NCI-H460 (cell line): ENCODE results near the gene RUFY4. TPM values are rescaled to one million over a fixed set of nuclear protein-coding genes. Genes with fewer than 3 reads are reported as not detected.
"Not testable (repeated sequence)": the region's sequence is repeated elsewhere in the genome, so short reads cannot be mapped to it uniquely, and the experiment has no call there.

Source experiments
- DNase-seq: peaks from one replicate; pipeline ENCODE4 v3.0.0-alpha.2; 2016; ENCODE audit warnings: low read depth; ENCODE audit errors: extremely low read depth
- total RNA-seq: library from RNA; depleted of rRNA; stranded (reverse); fragments of >200 nt; shearing (Covaris generic); gene quantifications from 2 replicates; pipeline ENCODE4 v1.2.3, GENCODE V29; 2014

Gene RUFY4
- total RNA-seq, 1 experiment from 2014 or later, result 0.20 TPM

- DNase-seq, result no peak
Observed at GRCh38 chr2:218079943-218080913, 11.2 kb downstream of the RUFY4 start.

DNA sequence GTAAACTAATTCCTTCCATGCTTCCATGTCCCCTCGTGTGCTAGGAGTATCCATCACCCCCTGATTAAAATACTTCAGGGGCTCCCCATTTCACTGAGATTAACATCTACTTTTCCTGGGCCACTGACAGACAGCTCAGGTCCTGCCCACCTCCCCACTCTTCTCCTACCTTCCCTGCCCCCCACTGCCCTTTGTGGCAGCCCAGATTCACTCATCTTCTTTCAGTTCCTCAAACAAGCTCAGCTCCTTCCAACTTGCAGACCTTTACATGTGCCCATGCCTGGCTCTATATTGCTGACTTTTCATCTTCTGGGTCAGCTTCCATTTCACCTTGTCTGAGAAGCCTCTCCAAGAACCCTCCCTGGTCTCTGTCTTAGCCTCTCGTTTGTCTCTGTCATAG lies 12.0 kb downstream of the RUFY4 start:
- DNase-seq, result no peak

DNA sequence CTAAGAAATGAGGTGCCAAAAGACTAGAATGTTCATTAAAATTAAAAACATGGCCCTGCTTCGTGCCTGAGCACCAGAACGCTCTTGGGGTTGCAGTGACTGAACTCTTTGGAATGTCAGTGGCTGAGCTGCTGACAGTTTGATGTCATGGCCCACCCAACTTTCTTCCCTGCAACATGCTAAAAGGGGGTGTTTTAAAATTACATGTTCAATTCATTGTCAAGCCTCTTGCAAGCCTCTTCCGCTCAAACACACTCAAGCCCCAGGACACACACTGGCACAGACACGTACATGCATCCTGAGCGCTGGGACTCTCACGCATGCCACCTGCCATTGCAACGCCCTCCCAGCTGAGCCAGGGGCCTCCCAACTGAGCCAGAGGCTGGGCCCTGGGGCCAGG lies 12.6 kb downstream of the RUFY4 start:
- no peak for DNase-seq

DNA sequence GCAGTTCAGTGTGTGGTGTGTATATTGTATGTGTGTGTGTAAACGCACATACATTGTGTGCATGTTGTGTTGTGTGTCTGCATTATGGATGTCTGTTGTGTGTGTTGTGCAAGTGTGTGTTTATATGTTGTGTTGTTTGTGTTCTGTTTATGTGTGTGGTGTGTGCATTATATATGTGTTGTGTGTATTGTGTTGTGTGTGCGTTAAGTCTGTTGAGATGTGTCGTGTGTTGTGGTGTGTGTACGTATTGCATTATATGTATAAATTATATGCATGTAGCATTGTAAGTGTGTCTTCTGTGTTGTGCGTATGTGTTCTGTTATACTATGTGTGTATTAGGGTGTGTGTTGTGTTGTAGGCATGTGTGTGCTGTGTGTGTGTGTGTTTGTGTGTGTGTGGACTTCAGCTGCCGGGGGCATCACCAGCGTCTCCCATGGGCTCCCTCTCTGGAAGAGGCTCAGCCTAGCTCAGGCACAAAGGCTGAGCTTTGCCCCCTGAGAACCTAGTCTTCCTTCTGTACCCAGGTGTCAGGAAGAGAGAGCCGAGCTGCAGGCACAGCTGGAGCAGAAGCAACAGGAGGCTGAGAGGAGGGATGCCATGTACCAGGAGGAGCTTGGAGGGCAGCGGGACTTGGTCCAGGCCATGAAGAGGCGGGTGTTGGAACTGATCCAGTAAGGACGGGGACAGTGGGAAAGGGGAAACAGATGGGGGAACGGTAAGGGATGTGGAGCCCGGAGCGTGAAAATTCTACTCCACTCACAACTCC lies 13.7 kb downstream of the RUFY4 start:
- DNase-seq, result no peak

DNA sequence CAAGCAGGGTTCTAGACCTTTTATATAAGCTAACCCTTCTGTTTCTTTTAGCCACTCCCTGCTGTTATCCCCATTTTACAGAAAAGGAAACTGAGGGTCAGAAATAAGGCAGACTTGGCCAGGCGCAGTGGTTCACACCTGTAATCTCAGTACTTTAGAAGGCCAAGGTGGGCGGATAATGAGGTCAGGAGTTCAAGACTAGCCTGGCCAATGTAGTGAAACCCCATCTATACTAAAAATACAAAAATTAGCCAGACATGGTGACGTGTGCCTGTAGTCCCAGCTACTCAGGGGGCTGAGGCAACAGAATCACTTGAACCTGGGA lies 14.3 kb downstream of the RUFY4 start:
- DNase-seq, result no peak

DNA sequence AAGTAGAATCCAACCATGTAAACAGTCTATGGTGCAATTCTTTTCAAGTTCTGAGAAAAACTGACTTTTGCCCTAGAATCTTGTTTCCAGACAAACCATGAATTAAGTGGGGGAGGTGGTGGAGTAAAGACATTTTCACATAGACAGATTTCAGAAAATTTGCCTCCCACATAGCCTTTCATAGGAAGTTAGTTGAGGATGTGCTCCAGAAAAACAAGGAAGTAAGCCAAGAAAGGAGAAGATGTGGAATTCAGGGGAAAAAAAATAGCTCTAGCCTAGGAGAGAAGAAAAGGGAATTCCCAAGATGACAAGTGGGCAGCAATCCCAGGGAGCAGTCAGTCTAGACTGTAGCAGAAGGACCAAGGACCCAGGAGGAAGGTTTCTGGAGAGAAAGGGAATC lies 17.4 kb downstream of the RUFY4 start:
- DNase-seq, result no peak

- DNase-seq, result no peak
Observed at GRCh38 chr2:218089259-218089658, 20.2 kb downstream of the RUFY4 start.

- DNase-seq, result no peak
Observed at GRCh38 chr2:218091746-218092145, 22.7 kb downstream of the RUFY4 start.

- DNase-seq, result no peak
Observed at GRCh38 chr2:218093879-218094278, 24.8 kb downstream of the RUFY4 start.

- no peak for DNase-seq
Observed at GRCh38 chr2:218095853-218096252, 26.8 kb downstream of the RUFY4 start.

- no peak for DNase-seq
Observed at GRCh38 chr2:218097975-218098374, 28.9 kb downstream of the RUFY4 start.

- DNase-seq, result not testable (repeated sequence)
Observed at GRCh38 chr2:218108834-218109233, 39.8 kb downstream of the RUFY4 start.

DNA sequence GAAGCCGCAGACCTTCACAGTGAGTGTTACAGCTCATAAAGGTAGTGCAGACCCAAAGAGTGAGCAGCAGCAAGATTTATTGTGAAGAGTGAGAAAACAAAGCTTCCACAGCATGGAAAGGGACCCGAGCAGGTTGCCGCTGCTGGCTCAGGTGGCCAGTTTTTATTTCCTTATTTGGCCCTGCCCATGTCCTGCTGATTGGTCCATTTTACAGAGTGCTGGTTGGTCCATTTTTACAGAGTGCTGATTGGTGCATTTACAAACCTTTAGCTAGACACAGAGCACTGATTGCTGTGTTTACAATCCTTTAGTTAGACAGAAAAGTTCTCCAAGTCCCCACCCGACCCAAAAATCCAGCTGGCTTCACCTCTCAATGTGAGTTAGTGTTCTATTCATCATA lies 52.7 kb downstream of the RUFY4 start:
- not testable (repeated sequence) for DNase-seq

DNA sequence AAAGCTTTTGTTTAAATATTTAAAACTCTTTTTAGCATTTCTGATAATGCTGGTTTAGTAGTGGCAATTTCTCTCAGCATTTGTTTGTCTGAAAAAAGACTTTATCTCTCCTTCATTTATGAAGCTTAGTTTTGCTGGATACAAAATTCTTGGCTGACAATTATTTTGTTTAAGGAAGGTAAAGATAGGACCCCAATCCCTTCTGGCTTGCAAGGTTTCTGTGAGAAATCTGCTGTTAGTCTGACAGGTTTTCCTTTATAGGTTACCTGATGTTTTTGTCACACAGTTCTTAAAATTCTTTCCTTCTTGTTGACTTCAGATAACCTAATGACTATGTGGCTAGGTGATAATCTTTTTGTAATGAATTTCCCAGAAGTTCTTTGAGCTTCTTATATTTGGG lies 53.2 kb downstream of the RUFY4 start:
- not testable (repeated sequence) for DNase-seq

GRCh38 chr2:218123986-218124385 lies 54.9 kb downstream of the RUFY4 start:
- DNase-seq, result no peak

- no peak for DNase-seq
Observed at GRCh38 chr2:218125095-218125494, 56.0 kb downstream of the RUFY4 start.

DNA sequence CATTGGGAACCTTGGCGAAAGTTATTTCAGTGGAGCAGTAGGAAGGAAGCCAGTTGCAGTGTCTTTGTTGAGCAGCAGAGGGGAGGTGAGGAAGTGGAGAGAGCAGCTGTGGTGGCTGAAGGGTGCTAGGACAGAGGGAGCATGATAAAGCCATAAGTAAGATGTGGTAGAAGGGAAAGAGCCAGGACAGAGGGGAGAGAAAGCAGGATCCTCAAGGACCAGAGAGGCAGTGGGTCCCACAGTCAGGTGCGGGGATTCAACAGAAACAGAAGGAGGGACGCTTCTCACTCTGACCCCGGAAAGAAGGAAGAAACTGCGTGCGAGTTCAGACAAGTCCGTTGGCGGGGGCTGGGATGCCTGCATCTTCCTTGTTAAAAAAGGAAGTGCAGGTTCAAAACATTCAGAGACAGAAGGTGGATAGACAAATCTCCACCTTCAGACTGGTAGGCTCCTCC lies 56.6 kb downstream of the RUFY4 start, which contains the start of gene CXCR2:
TSS of gene CXCR2 (plus strand) at position 403 of the 455 bp plus-strand sequence. CDS start 8,774 bp downstream, outside the sequence.
- no peak for DNase-seq

DNA sequence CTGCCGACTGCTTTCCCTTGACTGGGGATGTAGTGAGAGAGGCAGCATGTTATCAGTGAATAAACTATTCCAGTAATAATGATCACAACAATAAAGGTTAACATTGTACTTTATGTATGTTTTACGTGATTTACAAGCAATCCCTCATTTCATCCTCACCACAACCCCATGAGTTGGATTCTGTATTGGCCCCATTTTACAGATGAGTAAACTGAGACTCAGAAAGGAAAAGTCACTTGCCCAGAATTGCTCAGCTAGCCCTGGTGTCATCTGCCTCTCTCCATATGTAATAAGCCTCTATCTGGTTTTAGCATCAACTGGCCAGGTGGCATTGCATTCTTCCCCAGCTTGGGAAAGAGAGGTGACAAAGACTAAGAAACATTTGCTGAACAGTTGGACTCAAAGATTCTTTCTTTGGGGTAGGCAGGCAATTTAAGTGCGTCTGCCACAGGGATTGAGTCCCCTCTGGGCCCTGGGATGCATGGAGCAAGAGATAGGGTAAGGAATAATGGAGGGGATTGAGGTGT lies 58.9 kb downstream of the RUFY4 start:
- DNase-seq, result no peak

- DNase-seq, result no peak
Observed at GRCh38 chr2:218128781-218129457, 59.9 kb downstream of the RUFY4 start.

DNA sequence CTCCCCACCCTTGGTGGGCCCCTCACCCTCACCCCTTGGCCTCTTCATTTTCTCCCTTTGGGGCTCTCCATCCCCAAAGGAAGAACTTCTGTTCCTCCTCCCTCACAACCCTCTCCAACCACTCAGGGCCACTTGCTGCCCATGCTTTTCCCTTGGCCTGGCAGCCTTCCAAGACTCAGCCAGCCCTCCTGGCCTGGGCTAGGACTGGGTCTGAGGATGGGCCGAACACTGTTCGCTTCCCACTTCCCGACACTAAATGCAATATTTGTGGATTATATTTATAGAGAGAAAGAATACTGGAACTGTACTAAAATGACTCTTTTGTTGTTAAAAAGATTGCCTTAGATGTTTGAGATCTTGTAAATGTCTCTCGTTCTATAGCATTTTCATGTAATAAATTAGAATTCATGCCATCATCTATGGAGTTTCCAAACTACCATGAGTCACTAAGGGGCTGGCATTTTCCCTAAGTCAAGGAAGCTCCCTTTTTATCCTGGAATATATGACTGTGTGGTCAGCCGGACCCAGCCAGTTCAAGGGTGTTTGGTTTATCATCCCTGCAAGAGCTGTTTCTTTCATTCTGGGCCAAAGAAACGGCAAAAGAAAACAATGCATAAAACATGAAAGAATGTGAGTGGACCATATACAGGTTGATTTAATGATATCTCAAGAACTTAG lies 60.5 kb downstream of the RUFY4 start:
- no peak for DNase-seq
